ENCODE data around the gene KIR3DL2.
"Not testable (repeated sequence)": the region's sequence is repeated elsewhere in the genome, so short reads cannot be mapped to it uniquely, and the experiment has no call there.

KIR3DL2 gene

DNA sequence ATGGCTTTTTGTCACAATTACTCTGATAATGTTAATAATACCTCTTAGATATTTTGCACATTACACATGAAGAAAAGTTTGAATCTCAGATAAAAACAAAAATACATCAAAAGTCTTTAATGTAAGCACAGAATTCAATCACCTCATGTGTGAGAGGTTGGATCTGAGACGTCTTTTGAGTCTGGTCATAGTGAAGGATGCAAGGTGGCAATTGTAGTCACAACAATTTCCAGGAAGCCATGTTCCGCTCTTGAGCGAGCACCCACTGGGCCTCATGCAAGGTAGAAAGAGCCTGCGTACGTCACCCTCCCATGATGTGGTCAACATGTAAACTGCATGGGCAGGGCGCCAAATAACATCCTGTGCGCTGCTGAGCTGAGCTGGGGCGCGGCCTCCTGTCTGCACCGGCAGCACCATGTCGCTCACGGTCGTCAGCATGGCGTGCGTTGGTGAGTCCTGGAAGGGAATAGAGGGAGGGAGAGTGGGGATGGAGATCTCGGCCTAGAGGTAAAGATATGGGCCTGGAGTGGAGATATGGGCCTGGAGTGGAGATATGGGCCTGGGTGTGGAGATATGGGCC is at the start of gene KIR3DL2:
TSS of gene KIR3DL2 (plus strand) at position 383 of the 580 bp plus-strand sequence. CDS start at position 416, 33 bp downstream.
- not testable (repeated sequence) for DNase-seq

DNA sequence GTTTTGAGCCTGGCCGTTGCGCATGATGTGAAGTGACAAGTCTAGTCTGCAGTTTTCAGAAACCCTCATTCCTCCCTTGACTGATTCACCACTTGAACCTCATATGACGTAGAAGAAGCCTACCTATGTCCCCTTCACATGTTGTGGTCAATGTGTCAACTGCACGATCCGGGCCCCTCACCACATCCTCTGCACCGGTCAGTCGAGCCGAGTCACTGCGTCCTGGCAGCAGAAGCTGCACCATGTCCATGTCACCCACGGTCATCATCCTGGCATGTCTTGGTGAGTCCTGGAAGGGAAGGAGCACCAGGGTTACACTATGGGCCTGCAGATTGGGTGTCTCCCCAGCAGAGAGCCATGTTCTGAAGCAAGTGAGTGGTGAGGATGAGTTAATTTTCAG is 46.8 kb upstream of the KIR3DL2 start, which contains the start of gene KIR2DL4:
TSS of gene KIR2DL4 (plus strand) at position 201 of the 400 bp plus-strand sequence. CDS start at position 243, 42 bp downstream.
- no peak for DNase-seq

DNA sequence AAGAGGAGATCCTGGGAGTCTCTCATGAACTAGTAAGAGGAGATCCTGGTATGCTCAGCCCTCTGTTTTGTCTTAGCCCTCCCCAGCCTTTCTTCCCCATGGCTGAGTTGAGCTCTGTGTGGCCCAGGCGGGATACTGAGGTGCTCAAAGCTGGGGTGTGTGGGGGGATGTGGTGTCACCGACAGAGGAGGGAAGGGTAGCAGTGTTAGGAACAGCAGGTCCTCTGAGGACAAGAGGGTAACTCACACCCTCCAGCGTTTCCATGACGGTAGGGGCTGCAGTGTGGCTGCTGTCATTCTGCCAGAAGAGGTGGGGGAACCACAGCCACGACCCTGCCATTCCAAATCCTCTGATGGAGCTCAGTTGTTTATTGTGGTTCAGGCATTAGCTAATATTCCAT is 46.1 kb upstream of the KIR3DL2 start:
- no peak for DNase-seq

DNA sequence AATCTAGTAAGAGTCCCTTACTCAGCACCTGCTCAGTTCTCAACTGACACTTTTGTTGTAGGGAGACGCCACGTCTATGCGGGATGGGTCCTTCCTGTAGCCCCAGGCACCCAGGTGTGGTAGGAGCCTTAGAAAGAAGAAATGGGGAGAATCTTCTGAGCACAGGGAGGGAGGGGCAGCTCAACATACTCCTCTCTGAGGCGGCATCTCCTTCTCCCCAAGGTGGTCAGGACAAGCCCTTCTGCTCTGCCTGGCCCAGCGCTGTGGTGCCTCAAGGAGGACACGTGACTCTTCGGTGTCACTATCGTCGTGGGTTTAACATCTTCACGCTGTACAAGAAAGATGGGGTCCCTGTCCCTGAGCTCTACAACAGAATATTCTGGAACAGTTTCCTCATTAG is 45.7 kb upstream of the KIR3DL2 start:
- DNase-seq: no peak

DNA sequence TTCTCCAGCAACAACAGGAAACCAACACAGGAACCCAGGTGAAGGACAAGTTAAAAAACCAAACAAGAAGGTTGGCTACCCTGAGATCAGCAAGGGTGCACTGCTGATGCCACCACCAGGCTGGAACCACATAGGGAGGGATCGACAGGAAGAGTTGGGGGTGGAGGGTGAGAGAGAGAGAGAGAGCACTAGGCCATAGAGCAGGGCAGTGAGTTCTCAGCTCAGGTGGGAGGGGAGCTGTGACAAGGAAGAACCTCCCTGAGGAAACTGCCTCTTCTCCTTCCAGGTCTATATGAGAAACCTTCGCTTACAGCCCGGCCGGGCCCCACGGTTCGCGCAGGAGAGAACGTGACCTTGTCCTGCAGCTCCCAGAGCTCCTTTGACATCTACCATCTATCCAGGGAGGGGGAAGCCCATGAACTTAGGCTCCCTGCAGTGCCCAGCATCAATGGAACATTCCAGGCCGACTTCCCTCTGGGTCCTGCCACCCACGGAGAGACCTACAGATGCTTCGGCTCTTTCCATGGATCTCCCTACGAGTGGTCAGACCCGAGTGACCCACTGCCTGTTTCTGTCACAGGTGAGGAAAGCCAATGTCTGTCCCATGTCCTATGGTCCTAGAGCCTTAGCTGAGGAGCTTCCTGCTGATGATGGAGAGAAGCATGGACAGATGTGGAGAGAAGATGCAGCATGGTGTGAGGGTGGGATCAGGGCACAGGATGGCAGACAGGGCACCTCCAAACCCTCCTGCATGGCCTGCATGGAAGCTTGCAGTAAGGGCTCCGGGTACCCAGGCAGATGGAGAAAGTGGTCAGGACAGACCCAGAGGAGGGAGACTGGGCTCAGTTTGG is 44.4 kb upstream of the KIR3DL2 start:
- DNase-seq: no peak

DNA sequence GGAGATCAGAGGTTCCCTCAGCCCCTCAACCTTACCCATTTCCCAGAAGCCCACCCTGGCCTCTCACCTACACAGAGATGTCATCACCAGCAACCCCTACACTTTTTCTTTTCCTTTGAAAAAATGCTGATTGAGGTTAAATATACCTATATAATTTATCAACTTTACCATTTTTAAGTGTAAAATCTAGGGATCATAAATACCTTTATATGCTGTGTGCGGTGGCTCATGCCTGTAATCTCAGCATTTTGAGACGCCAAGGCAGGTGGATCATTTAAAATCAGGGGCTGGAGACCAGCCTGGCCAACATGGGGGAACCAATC is 43.8 kb upstream of the KIR3DL2 start:
- DNase-seq: no peak

DNA sequence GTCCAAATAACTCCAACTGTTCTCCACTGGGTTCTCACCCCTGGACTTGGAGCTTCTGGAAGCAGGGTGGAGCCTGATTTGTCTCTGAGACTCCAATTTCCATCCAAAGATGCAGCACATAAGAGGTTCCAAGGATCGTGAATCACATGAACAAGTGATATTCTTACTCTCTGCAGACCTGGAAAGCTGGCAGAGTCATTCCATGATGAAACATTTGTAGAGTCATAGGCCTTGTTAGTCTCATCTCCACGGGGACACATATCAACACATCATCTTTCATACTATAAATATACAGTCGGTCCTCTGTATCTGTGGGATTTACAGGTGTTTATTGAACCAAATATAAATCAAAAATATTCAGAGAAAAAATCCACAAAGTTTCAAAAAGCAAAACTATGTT is 35.7 kb upstream of the KIR3DL2 start:
- DNase-seq: not testable (repeated sequence)

DNA sequence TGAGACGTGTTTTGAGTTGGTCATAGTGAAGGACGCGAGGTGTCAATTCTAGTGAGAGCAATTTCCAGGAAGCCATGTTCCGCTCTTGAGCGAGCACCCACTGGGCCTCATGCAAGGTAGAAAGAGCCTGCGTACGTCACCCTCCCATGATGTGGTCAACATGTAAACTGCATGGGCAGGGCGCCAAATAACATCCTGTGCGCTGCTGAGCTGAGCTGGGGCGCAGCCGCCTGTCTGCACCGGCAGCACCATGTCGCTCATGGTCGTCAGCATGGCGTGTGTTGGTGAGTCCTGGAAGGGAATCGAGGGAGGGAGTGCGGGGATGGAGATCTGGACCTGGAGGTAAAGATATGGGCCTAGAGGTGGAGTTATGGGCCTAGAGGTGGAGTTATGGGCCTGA is 34.0 kb upstream of the KIR3DL2 start, which contains the start of gene KIR3DL1:
TSS of gene KIR3DL1 (plus strand) at position 218 of the 400 bp plus-strand sequence.
- not testable (repeated sequence) for DNase-seq

DNA sequence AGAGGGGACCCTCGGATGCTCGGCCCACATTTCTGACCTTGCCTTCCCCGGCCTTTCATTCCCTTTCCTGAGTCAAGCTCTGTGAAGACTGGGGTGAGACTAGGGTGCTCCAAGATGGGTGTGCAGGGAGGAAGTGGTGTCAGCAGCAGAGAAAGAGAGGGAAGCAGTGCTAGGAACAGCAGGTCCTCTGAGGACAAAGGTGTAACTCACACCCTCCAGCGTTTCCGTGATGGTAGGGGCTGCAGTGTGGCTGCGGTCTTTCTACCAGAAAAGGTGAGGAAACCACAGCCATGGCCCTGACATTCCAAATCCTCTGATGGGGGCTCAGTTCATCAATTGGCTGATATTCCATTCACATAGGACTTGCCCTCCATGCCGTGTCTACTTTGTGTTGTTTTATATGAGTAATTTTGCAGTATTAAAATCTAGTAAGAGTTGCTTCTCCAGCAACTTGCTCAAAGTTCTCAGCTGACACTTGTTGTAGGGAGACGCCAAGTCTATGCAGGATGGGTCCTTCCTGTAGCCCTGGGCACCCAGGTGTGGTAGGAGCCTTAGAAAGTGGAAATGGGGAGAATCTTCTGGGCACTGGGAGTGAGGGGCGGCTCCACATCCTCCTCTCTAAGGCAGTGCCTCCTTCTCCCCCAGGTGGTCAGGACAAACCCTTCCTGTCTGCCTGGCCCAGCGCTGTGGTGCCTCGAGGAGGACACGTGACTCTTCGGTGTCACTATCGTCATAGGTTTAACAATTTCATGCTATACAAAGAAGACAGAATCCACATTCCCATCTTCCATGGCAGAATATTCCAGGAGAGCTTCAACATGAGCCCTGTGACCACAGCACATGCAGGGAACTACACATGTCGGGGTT is 32.3 kb upstream of the KIR3DL2 start:
- no peak for DNase-seq

DNA sequence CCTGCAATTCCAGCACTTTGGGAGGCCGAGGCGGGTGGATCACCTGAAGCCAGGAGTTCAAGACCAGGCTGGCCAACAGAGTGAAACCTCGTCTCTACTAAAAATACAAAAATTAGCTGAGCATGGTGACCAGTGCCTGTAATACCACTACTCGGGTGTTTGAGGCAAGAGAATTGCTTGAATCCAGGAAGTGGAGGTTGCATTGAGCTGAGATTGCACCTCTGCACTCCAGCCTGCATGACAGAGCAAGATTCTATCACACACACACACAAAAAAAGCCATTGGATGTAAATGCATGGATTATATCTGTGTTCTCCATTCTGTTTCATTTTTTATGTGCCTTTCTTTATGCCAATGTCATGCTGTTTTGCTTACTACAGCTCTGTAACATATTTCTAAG is 25.8 kb upstream of the KIR3DL2 start:
- not testable (repeated sequence) for DNase-seq

DNA sequence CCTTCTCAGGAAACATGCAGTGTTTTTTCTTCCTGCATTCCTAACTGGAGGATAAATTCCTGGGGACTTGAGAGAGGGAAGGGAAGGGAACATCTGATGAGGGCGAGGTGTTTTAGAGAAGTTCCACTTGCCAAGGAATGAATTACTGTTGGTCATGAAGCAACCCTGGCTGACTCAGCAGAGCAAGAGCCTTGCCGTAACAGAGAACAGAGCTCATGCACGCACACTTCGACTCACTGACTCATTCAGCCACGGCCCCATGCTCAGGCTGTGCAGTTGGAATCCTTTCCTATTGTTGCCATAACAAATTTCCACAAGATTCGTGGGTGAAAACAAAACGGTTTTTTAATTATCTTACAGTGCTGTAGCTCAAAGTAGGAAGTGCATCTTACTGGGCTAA is 24.9 kb upstream of the KIR3DL2 start:
- DNase-seq: not testable (repeated sequence)

DNA sequence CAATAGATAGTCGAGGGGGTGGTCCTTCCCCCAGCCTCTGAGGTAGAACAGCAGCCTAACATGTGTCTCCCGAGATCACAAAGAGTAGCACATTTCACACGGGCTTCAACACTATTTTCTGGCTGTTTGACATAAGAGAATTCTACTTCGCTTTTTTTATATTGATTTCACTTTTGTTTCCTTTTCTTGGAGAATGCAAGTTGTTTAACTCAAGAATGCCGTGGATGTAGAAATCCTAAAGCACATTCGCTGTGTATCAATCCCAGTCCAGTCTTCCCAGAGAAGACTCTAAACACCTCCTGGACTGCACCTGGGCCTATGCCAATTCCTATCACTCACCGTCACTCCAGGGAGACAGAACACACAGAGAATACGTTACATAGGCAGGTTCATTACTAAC is 22.2 kb upstream of the KIR3DL2 start:
- not testable (repeated sequence) for DNase-seq

DNA sequence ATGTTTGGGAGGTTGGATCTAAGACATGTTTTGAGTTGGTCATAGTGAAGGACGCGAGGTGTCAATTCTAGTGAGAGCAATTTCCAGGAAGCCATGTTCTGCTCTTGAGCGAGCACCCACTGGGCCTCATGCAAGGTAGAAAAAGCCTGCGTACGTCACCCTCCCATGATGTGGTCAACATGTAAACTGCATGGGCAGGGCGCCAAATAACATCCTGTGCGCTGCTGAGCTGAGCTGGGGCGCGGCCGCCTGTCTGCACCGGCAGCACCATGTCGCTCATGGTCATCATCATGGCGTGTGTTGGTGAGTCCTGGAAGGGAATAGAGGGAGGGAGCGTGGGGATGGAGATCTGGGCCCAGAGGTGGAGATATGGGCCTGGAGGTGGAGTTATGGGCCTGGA is 17.7 kb upstream of the KIR3DL2 start, which contains the start of gene KIR2DS4:
TSS of gene KIR2DS4 (plus strand) at position 181 of the 400 bp plus-strand sequence.
- not testable (repeated sequence) for DNase-seq

DNA sequence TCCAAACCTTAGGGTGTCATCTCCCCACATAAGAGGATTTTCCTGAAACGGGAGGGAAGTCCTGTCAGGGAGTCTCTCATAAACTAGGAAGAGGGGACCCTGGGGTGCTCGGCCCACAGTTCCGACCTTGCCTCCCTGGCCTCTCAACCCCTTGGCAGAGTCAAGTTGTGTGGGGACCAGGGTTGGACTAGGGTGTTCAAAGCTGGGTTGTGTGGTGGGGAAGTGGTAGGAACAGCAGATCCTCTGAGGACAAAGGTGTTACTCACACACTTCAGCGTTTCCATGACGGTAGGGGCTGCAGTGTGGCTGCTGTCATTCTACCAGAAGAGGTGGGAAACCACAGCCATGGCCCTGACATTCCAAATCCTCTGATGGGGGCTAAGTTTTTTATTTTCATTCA is 15.1 kb upstream of the KIR3DL2 start:
- not testable (repeated sequence) for DNase-seq

DNA sequence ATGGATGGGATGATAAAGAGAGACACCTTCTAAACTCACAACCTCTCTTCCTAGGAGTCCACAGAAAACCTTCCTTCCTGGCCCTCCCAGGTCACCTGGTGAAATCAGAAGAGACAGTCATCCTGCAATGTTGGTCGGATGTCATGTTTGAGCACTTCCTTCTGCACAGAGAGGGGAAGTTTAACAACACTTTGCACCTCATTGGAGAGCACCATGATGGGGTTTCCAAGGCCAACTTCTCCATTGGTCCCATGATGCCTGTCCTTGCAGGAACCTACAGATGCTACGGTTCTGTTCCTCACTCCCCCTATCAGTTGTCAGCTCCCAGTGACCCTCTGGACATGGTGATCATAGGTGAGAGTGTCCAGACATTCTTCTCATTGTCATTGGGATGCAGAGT is 12.7 kb upstream of the KIR3DL2 start:
- not testable (repeated sequence) for DNase-seq

DNA sequence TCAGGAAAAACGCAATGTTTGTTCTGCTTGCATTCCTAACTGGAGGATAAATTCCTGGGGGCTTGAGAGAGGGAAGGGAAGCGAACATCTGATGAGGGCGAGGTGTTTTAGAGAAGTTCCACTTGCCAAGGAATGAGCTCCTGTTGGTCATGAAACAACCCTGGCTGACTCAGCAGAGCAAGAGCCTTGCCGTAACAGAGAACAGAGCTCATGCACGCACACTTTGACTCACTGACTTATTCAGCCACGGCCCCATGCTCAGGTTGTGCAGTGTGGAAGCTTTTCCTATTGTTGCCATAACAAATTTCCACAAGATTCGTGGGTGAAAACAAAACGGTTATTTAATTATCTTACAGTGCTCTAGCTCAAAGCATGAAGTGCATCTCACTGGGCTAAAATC is 7.1 kb upstream of the KIR3DL2 start:
- DNase-seq: not testable (repeated sequence)

DNA sequence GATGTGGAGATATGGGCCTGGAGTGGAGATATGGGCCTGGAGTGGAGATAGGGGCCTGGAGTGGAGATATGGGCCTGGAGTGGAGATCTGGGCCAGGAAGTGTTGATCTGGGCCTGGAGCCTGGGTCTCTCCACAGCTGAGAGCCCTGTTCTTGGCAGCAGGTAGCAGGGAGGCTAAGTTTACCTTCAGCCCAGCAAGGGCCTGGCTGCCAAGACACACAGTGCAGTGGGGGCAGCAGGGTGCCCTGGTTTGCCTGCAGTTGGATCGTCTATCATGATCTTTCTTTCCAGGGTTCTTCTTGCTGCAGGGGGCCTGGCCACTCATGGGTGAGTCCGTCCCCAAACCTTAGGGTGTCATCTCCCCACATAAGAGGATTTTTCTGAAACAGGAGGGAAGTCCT is 687 bp downstream of the KIR3DL2 start:
- no peak for DNase-seq

DNA sequence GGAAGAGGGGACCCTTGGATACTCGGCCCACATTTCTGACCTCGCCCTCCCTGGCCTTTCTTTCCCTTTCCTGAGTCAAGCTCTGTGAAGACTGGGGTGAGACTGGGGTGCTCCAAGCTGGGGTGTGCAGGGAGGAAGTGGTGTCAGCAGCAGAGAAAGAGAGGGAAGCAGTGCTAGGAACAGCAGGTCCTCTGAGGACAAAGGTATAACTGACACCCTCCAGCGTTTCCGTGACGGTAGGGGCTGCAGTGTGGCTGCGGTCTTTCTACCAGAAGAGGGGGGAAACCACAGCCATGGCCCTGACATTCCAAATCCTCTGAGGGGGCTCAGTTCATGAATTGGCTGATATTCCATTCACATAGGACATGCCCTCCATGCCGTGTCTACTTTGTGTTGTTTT is 1.1 kb downstream of the KIR3DL2 start:
- no peak for DNase-seq

DNA sequence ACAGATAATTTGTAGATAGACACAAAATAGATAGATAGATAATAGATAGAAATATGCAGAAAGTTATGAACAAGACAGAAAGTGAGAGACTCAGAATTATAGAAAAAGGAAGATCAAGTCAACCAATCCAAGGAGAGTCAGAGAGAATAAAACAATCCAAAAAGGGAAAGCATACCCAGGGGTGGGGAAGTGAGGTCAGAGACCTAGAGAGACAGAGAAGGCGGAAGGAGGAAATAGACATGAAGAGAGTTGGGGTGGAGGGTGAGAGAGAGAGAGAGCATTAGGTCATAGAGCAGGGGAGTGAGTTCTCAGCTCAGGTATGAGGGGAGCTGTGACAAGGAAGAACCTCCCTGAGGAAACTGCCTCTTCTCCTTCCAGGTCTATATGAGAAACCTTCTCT is 5.0 kb downstream of the KIR3DL2 start:
- not testable (repeated sequence) for DNase-seq

DNA sequence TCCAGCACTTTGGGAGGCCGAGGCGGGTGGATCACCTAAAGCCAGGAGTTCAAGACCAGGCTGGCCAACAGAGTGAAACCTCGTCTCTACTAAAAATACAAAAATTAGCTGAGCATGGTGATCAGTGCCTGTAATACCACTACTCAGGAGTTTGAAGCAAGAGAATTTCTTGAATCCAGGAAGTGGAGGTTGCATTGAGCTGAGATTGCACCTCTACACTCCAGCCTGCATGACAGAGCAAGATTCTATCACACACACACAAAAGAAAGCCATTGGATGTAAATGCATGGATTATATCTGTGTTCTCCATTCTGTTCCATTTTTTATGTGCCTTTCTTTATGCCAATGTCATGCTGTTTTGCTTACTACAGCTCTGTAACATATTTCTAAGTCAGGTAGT is 8.2 kb downstream of the KIR3DL2 start:
- not testable (repeated sequence) for DNase-seq

DNA sequence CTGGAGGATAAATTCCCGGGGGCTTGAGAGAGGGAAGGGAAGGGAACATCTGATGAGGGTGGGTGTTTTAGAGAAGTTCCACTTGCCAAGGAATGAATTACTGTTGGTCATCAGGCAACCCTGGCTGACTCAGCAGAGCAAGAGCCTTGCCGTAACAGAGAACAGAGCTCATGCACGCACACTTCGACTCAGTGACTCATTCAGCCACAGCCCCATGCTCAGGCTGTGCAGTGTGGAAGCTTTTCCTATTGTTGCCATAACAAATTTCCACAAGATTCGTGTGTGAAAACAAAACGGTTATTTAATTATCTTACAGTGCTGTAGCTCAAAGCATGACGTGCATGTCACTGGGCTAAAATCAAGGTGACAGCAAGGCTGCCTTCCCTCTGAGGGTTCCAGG is 9.2 kb downstream of the KIR3DL2 start:
- DNase-seq: not testable (repeated sequence)

DNA sequence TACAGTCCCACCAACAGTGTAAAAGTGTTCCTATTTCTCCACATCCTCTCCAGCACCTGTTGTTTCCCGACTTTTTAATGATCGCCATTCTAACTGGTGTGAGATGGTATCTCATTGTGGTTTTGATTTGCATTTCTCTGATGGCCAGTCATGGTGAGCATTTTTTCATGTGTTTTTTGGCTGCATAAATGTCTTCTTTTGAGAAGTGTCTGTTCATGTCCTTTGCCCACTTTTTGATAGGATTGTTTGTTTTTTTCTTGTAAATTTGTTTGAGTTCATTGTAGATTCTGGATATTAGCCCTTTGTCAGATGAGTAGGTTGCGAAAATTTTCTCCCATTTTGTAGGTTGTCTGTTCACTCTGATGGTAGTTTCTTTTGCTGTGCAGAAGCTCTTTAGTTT is 13.2 kb downstream of the KIR3DL2 start:
- not testable (repeated sequence) for DNase-seq

DNA sequence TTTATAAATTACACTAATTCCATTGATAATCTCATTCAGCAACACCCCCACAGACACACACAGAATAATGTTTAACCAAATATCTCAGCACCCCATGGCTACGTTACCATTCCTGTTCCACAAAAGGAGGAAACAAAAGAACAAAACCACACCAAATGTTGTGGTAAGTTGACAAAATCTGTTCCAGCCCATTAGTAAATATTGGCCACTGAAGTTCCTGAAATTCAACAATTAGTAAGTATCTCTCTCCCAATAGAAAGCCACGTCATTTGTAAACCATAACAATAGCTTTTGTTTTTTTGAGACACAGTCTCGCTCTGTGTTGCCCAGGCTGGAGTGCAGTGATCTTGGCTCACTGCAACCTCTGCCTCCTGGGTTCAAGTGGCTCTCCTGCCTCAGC is 21.5 kb downstream of the KIR3DL2 start:
- DNase-seq: no peak
